GM10847 (cell line): Measurements from ENCODE around the gene MAP3K21.

Source experiments
- POLR2A ChIP-seq: IDR thresholded peaks from 2 replicates; pipeline ENCODE4 v1.6.1; 2011; ENCODE audit not compliant: insufficient read length; ENCODE audit errors: extremely low read depth

The MAP3K21 gene

GRCh38 chr1:233364695-233365539 is 37.4 kb downstream of the MAP3K21 start:
- TF ChIP-seq POLR2A, result no peak

GRCh38 chr1:233366575-233366974 is 39.1 kb downstream of the MAP3K21 start:
- TF ChIP-seq POLR2A, result no peak

DNA sequence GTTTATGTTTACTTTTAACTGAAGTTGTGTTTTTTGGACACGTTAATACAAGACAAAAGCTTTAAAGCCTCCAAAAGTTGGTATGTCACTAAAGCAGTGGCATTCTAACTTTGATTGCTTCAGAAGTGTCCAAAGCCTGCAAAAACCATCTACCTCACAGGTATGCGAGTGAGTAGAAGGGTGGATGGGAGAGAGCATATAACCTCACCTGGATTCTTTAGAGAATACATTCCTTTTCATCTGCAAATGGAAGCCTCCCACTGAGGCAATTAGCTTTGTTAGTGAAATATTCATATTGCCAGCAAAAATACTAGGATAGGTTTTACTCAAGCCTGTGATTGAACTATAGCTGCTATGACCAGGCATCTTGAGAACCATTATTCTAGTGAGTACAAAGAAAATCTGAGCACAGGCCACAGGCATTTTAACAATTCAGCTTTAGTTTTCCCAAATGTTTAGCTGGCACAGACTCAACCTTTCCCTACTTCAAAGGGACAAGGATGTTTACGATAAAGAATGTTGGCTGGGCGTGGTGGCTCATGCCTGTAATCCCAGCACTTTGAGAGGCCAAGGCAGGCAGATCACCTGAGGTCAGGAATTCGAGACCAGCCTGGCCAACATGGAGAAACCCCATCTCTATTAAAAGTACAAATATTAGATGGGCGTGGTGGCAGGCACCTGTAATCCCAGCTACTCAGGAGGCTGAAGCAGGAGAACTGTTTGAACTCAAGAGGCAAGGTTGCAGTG is 39.7 kb downstream of the MAP3K21 start:
- TF ChIP-seq POLR2A, result no peak

GRCh38 chr1:233368106-233368788 is 40.7 kb downstream of the MAP3K21 start:
- TF ChIP-seq POLR2A, result no peak

DNA sequence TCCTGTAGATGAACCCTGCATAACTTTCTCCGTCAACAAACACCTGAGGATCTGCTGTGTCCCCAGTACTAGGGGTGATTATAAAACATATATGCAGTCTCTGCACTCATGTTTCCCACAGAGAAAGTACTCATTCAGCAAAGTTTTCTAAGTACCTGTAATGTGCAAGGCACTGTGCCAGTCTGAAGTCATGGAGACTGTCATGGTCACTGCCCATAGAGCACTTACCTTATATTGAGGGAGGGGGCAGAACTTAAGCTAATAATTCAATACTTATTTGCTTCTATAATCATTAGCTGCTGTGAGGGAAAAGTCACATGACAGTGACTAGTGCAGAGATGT is 41.2 kb downstream of the MAP3K21 start:
- no peak for TF ChIP-seq POLR2A

- no peak for TF ChIP-seq POLR2A
Measured at GRCh38 chr1:233372218-233373120, 44.9 kb downstream of the MAP3K21 start.

DNA sequence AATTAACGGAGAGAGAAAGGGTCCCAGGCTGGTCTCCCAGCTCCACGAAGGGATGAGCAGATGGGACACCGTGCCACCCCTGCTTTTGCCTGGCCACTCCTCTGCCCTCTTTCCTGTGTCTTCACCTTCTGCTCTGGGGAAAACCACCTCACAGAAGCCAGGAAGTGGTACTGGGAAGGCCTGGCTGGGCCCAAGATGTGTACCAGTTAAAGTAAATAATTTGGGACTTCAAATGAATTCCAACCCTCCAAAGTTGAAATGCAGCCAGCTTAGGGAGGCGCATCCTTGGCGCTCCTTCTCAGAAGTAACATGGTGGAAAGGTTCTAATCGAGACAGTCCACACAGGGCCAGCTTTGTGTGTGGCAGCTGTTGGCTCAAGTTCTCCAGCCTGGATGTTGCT is 45.7 kb downstream of the MAP3K21 start:
- no peak for TF ChIP-seq POLR2A

- no peak for TF ChIP-seq POLR2A
Measured at GRCh38 chr1:233375653-233376052, 48.1 kb downstream of the MAP3K21 start.

DNA sequence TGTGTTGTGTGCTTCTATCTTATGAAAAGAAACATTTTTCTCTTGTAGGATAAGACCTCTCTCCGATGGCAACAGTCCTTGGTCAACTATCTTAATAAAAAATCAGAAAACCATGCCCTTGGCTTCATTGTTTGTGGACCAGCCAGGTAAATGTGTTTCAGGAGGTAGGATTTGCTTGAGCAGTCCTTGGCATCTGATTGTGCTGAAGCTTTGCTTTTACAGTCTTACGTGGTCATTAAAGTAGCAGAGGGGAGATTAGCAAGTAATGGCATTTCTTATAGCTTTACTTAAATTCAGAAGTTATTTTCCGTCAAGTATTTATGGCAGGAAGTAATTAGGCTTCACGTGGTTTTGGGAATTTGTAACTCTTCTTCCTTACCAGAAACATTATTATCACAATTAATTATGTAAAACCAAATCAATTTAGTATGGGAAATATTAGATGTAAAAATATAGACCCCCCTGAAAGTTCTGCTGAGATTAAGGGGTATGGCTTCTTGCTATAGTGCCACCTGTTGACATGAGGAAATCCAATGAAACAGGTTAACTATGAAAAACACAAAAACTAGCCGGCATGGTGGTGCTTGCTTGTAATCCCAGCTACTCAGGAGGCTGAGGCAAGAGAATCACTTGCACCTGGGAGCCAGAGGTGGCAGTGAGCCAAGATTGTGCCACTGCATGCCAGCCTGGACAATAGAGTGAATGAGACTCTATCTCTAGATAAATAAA is 49.0 kb downstream of the MAP3K21 start:
- TF ChIP-seq POLR2A, result no peak

DNA sequence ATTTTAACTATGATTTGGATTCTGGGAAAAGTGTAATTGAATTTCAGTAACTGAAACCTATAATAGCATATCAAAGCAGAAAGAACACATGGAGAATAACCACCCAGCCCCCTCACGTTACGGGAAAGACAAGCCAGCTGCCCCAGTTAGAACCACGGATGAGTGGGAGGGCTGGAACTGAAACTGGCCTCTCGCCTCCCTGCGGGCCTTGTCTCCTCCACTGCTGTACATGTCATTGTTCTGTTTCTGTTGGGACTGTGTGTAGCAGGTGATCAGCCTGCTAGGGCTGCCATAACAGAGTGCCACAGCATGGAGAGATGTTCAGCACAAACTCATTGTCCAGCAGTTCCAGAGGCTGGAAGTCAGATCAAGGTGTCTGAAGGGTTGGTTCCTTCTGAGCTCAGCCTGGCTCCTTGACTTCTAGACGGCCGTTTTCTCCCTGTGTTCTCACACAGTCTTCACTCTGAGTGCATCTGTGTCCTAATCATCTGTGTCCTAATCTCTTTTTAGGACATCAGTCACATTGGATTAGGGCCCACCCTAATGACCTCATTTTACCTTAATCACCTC is 52.4 kb downstream of the MAP3K21 start:
- TF ChIP-seq POLR2A, result no peak

GRCh38 chr1:233381806-233382205 is 54.3 kb downstream of the MAP3K21 start:
- TF ChIP-seq POLR2A, result no peak

DNA sequence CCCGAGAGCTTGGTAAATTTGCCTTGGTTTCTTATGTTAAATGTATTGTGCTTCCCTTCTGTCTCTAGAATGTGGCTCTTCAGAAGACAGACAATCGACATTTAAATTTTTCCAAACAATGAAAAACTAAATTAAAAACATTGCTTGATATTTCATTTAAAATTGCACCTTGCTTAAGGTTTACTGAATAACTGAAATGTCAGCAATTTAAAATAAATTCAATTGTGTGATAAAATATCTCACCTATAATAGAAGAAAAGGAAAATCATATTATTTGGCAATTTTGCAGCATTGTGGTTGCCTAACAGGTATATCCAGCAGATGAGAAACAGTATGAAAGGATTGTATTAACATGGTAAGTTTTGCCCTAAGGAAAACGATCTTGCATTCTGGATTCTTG is 56.5 kb downstream of the MAP3K21 start:
- TF ChIP-seq POLR2A, result no peak

- no peak for TF ChIP-seq POLR2A
Measured at GRCh38 chr1:233386336-233386735, 58.8 kb downstream of the MAP3K21 start.

DNA sequence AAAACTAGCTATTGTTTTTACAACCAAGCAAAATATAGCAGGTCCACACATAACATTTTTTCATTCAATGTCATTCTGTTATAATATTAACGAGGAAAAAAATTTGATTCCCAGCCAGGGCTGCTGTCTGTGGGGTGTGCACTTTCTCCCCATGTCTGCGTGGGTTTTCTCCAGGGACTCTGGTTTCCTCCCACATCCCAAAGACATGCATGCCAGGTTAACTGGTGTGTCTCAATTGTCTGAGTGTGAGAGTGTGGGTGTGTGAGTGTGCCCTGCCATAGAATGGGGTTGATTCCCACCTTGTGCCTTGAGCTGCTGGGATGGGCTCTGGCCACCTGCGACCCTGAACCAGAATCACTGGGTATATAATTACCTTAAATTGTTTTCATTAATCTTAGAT is 60.1 kb downstream of the MAP3K21 start:
- TF ChIP-seq POLR2A, result no peak
